GM06990 (cell line): ENCODE measurements around the gene OR6Y1.

Source experiments
- DNase-seq: peaks from one replicate; pipeline ENCODE4 v3.0.0-alpha.2; 2011; ENCODE audit not compliant: insufficient read length; ENCODE audit errors: extremely low read depth
- H3K27me3 ChIP-seq: replicated peaks from 2 replicates; pipeline ENCODE4 v1.6.0; 2011; ENCODE audit warnings: low read length; ENCODE audit not compliant: control insufficient read depth, insufficient read depth
- H3K36me3 ChIP-seq: 2 replicates; pipeline ENCODE4 v1.5.1; 2011; ENCODE audit warnings: low read length; ENCODE audit not compliant: control insufficient read depth, insufficient read depth
- H3K4me3 ChIP-seq: replicated peaks from 2 replicates; pipeline ENCODE4 v1.5.1; 2011; ENCODE audit warnings: low read depth, mild to moderate bottlenecking, control low read depth, low read length
- CTCF ChIP-seq: IDR thresholded peaks from 2 replicates; pipeline ENCODE4 v1.5.1; 2011; ENCODE audit warnings: low read length, control low read depth, mild to moderate bottlenecking, inconsistent platforms; ENCODE audit not compliant: insufficient read depth, poor library complexity, severe bottlenecking

Gene OR6Y1

GRCh38 chr1:158554352-158554751 is at the start of gene OR6Y1:
OR6Y1 (minus strand) TSS chr1:158554405; CDS start chr1:158548105, 6,300 bp downstream.
- Histone ChIP-seq H3K36me3 (no peaks in the 10 kb centered on the region), H3K4me3 (no peak within 1 kb of the TSS), H3K27me3 (no peaks in the 10 kb centered on the region)
- TF ChIP-seq CTCF: no peak
- DNase-seq: no peak

- no peak for TF ChIP-seq CTCF
- H3K4me3 ChIP-seq: no peak overlapping the region
- no peak for DNase-seq
- no peaks in the 10 kb centered on the region for H3K27me3 ChIP-seq
- no peaks in the 10 kb centered on the region for H3K36me3 ChIP-seq
Observed at GRCh38 chr1:158600735-158601134, 46.5 kb upstream of the OR6Y1 start.

- TF ChIP-seq CTCF: no peak
- Histone ChIP-seq H3K27me3 (no peaks in the 10 kb centered on the region), H3K36me3 (no peaks in the 10 kb centered on the region), H3K4me3 (no peak overlapping the region)
- no peak for DNase-seq
Observed at GRCh38 chr1:158586942-158587341, 32.7 kb upstream of the OR6Y1 start.

- Histone ChIP-seq H3K4me3 (no peak overlapping the region), H3K36me3 (no peaks in the 10 kb centered on the region), H3K27me3 (no peaks in the 10 kb centered on the region)
- no peak for DNase-seq
- no peak for TF ChIP-seq CTCF
Observed at GRCh38 chr1:158583962-158584361, 29.8 kb upstream of the OR6Y1 start.

GRCh38 chr1:158579733-158580132 is 25.5 kb upstream of the OR6Y1 start, which contains the start of gene OR10X1:
OR10X1 (minus strand) TSS chr1:158579899; CDS start chr1:158579899, 0 bp downstream.
- H3K36me3 ChIP-seq: no peaks in the 10 kb centered on the region
- no peak for TF ChIP-seq CTCF
- no peaks in the 10 kb centered on the region for H3K27me3 ChIP-seq
- DNase-seq: no peak
- H3K4me3 ChIP-seq: no peak within 1 kb of the TSS

GRCh38 chr1:158577561-158577960 is 23.4 kb upstream of the OR6Y1 start:
- TF ChIP-seq CTCF: no peak
- H3K27me3 ChIP-seq: no peaks in the 10 kb centered on the region
- no peak for DNase-seq
- H3K36me3 ChIP-seq: no peaks in the 10 kb centered on the region
- H3K4me3 ChIP-seq: no peak overlapping the region
